Smooth muscle cell (in vitro differentiated cells): ENCODE measurements around the gene CAPZA2. TPM values are rescaled to one million over a fixed set of nuclear protein-coding genes. Genes with fewer than 3 reads are reported as not detected.

Experiments used
- DNase-seq: peaks from one replicate; lab custom pipeline; 2025; ENCODE audit not compliant: unreplicated experiment; lab: John Stamatoyannopoulos, UW
- H2AFZ ChIP-seq: fragments of 200-600 bp; sonication (generic); 2 replicates; pipeline ENCODE4 v1.6.0; 2016; ENCODE audit warnings: antibody characterized with exemption, low read depth, mild to moderate bottlenecking
- H3F3A ChIP-seq: fragments of 200-600 bp; sonication (generic); 2 replicates; pipeline ENCODE4 v1.6.0; 2017; ENCODE audit warnings: antibody characterized with exemption, low read depth
- H3K27ac ChIP-seq: fragments of 200-600 bp; sonication (generic); 2 replicates; pipeline ENCODE4 v1.5.1; 2016; ENCODE audit warnings: low read depth, mild to moderate bottlenecking
- H3K27me3 ChIP-seq: fragments of 200-600 bp; sonication (generic); 2 replicates; pipeline ENCODE4 v1.6.1; 2016; ENCODE audit warnings: low read depth, mild to moderate bottlenecking
- H3K36me3 ChIP-seq: fragments of 200-600 bp; sonication (generic); 2 replicates; pipeline ENCODE4 v1.5.1; 2016; ENCODE audit warnings: low read depth
- H3K4me1 ChIP-seq: fragments of 200-600 bp; sonication (generic); 2 replicates; pipeline ENCODE4 v1.5.1; 2016; ENCODE audit warnings: low read depth
- H3K4me2 ChIP-seq: fragments of 200-600 bp; sonication (generic); 2 replicates; pipeline ENCODE4 v1.6.0; 2016; ENCODE audit warnings: mild to moderate bottlenecking
- H3K4me3 ChIP-seq: fragments of 200-600 bp; sonication (generic); 2 replicates; pipeline ENCODE4 v1.5.1; 2016; ENCODE audit warnings: mild to moderate bottlenecking
- H3K79me2 ChIP-seq: fragments of 200-600 bp; sonication (generic); 2 replicates; pipeline ENCODE4 v1.6.0; 2016; ENCODE audit warnings: low read depth, mild to moderate bottlenecking
- H3K9ac ChIP-seq: fragments of 200-600 bp; sonication (generic); 2 replicates; pipeline ENCODE4 v1.6.0; 2016; ENCODE audit warnings: low read depth
- H3K9me3 ChIP-seq: fragments of 200-600 bp; sonication (generic); replicated peaks from 2 replicates; pipeline ENCODE4 v1.5.1; 2016; ENCODE audit warnings: low read depth
- H4K20me1 ChIP-seq: fragments of 200-600 bp; sonication (generic); 2 replicates; pipeline ENCODE4 v1.6.0; 2016; ENCODE audit warnings: low read depth
- WGBS: methylation state at CpG from one replicate; pipeline ENCODE4 v1.1.7; 2016; ENCODE audit warnings: low lambda C conversion rate; 5-methylcytosine and 5-hydroxymethylcytosine counted together
- polyA plus RNA-seq: library from polyadenylated mRNA; unstranded; fragments of >200 nt; fragmentation: Nextera tagmentation; extraction: Ambion mirVana; gene quantifications from 2 replicates; pipeline ENCODE4 v1.2.1, GENCODE V29; 2016
- total RNA-seq: library from RNA; depleted of rRNA; stranded (reverse); fragments of >200 nt; gene quantifications from 2 replicates; pipeline ENCODE4 v1.2.3, GENCODE V29; 2014
- TF ChIP-seq, protein P1 (sequence below): fragments of 200-600 bp; sonication (generic); IDR thresholded peaks from 2 replicates; pipeline ENCODE4 v1.5.1; 2017; ENCODE audit warnings: borderline replicate concordance, mild to moderate bottlenecking, antibody characterized with exemption; ENCODE audit not compliant: insufficient read depth, poor library complexity, severe bottlenecking

Gene CAPZA2
- total and polyA plus RNA-seq, 2 experiments from 2014 or later, result 143 to 161 TPM

DNA sequence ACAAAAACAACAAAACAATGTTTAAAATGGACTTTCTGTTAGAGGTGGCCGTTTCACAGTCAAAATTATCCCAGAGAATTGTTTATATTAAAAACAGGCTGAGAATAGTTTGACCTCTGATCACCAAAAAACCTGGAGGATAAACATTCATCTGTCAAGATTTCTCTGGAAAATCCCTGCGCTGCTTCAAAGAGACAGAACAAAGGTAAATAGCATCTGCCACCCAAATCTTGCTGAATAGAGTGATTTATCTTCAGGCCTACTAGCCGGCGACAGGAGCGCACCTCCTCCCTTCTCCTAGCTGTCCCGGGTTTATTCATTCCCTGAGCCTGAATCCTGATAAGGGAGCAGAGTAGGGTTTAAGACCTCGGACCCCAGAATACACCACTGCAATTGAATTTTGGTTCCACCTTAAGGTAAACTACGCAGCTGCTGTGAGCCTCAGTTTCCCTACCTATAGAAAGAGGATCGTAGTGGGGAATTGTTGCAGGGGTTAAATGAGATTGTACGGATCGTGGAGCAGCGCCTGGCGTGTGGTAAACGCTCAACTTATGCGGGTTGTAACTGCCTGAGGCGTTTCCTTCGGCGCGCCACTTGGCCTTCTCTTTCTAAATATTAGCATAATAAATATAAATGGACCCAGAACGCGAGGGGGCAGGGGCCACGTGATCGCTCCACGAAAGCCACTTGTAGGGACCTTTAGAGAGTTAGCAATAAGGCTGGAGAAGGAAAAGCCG, 90.4 kb downstream of the CAPZA2 start:
- H3K4me1 ChIP-seq, result peaks cover 10% of the 10 kb centered on the region
- H3K27me3 ChIP-seq, result no peaks in the 10 kb centered on the region
- TF ChIP-seq, protein P1, sequence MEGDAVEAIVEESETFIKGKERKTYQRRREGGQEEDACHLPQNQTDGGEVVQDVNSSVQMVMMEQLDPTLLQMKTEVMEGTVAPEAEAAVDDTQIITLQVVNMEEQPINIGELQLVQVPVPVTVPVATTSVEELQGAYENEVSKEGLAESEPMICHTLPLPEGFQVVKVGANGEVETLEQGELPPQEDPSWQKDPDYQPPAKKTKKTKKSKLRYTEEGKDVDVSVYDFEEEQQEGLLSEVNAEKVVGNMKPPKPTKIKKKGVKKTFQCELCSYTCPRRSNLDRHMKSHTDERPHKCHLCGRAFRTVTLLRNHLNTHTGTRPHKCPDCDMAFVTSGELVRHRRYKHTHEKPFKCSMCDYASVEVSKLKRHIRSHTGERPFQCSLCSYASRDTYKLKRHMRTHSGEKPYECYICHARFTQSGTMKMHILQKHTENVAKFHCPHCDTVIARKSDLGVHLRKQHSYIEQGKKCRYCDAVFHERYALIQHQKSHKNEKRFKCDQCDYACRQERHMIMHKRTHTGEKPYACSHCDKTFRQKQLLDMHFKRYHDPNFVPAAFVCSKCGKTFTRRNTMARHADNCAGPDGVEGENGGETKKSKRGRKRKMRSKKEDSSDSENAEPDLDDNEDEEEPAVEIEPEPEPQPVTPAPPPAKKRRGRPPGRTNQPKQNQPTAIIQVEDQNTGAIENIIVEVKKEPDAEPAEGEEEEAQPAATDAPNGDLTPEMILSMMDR, result no peak
- peaks cover 34% of the 10 kb centered on the region for H3K79me2 ChIP-seq
- no peak for DNase-seq
- 5% methylated on average over 25 of the region's 25 CpGs for whole genome bisulfite sequencing
- H2AFZ ChIP-seq, result peak overlapping the region; percentile 90
- H3K4me3 ChIP-seq, result peak overlapping the region; percentile 96
- peak overlapping the region; percentile 93 for H3K4me2 ChIP-seq
- H3F3A ChIP-seq, result peaks cover 12% of the 10 kb centered on the region
- H3K9me3 ChIP-seq, result no peaks in the 10 kb centered on the region
- no peaks in the 10 kb centered on the region for H3K36me3 ChIP-seq
- peak overlapping the region; percentile 99 for H3K27ac ChIP-seq
- peak overlapping the region; percentile 87 for H3K9ac ChIP-seq
- H4K20me1 ChIP-seq, result peaks cover 6% of the 10 kb centered on the region

DNA sequence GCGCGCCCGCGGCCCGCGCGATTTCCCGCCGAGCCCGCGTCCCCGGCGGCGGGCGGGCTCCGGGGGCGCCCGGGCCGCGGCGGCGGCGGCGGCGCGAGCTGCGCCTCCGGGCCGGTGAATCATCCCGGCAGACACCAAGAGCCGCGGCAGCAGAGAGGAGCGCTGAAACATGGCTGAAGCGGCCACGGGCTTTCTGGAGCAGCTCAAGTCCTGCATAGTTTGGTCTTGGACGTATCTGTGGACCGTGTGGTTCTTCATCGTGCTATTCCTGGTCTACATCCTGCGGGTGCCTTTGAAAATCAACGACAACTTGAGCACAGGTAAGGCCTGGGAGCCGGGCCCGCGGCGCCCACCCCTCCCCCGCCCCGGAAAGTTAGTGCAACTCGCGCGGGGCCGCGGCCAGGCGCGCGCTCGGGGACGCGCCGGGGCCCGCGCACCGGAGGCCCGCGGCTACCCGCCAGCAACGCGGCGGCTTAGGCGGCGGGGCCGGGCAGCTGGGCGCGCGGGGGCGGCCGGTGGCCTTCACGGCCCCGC, 91.1 kb downstream of the CAPZA2 start, which contains the start of gene ST7:
TSS of gene ST7 (plus strand) at position 130 of the 534 bp plus-strand sequence. CDS start at position 170, 40 bp downstream.
- H3K9me3 ChIP-seq, result no peaks in the 10 kb centered on the region
- H4K20me1 ChIP-seq, result peaks cover 13% of the 10 kb centered on the region
- H3K9ac ChIP-seq, result peak within 1 kb of the TSS; percentile 99
- H3K27ac ChIP-seq, result peak within 1 kb of the TSS; percentile 99
- peak within 1 kb of the TSS; percentile 93 for H3K4me2 ChIP-seq
- peak within 1 kb of the TSS; percentile 90 for H2AFZ ChIP-seq
- WGBS, result under 1% methylated on average over 40 of the region's 77 CpGs
- H3K4me1 ChIP-seq, result peaks cover 10% of the 10 kb centered on the region
- DNase-seq, result peak; percentile 48
- peaks cover 40% of the 10 kb centered on the region for H3K79me2 ChIP-seq
- H3K4me3 ChIP-seq, result peak within 1 kb of the TSS; percentile 96
- H3K27me3 ChIP-seq, result no peaks in the 10 kb centered on the region
- H3F3A ChIP-seq, result peaks cover 12% of the 10 kb centered on the region
- TF ChIP-seq, protein P1, result no peak
- H3K36me3 ChIP-seq, result no peaks in the 10 kb centered on the region

- no peaks in the 10 kb centered on the region for H3K9me3 ChIP-seq
- WGBS, result under 1% methylated on average over 58 of the region's 63 CpGs
- H3K4me3 ChIP-seq, result peak overlapping the region; percentile 96
- peak overlapping the region; percentile 99 for H3K9ac ChIP-seq
- H3F3A ChIP-seq, result peaks cover 12% of the 10 kb centered on the region
- H3K79me2 ChIP-seq, result peaks cover 48% of the 10 kb centered on the region
- H4K20me1 ChIP-seq, result peaks cover 20% of the 10 kb centered on the region
- H3K27me3 ChIP-seq, result no peaks in the 10 kb centered on the region
- TF ChIP-seq, protein P1, result no peak
- H3K27ac ChIP-seq, result peak overlapping the region; percentile 99
- H3K4me1 ChIP-seq, result peaks cover 10% of the 10 kb centered on the region
- DNase-seq, result peak; percentile 48
- peak overlapping the region; percentile 90 for H3K4me2 ChIP-seq
- H3K36me3 ChIP-seq, result no peaks in the 10 kb centered on the region
- H2AFZ ChIP-seq, result peak overlapping the region; percentile 79
Measured at GRCh38 chr7:116953906-116954838, 91.8 kb downstream of the CAPZA2 start.
